HG03097 (cell line): ENCODE measurements around the gene ZFYVE21.

Experiments
- ATAC-seq: cut with Tn5 transposase; IDR thresholded peaks from one replicate; pipeline ENCODE4 v1.9.1; 2021; ENCODE audit not compliant: unreplicated experiment, low FRiP score

The ZFYVE21 gene

GRCh38 chr14:103691655-103692054, 24.0 kb upstream of the ZFYVE21 start:
- peak; percentile 54 for ATAC-seq

GRCh38 chr14:103692159-103692558, 23.5 kb upstream of the ZFYVE21 start:
- ATAC-seq = peak; percentile 22

- ATAC-seq = no peak
Measured at GRCh38 chr14:103692871-103693270, 22.7 kb upstream of the ZFYVE21 start.

- ATAC-seq = no peak
Measured at GRCh38 chr14:103693515-103693914, 22.1 kb upstream of the ZFYVE21 start.

GRCh38 chr14:103694572-103695026, 21.0 kb upstream of the ZFYVE21 start:
- ATAC-seq = no peak

- no peak for ATAC-seq
Measured at GRCh38 chr14:103695296-103696069, 20.1 kb upstream of the ZFYVE21 start.

GRCh38 chr14:103696070-103696402, 19.6 kb upstream of the ZFYVE21 start:
- no peak for ATAC-seq

GRCh38 chr14:103696466-103697071, 19.0 kb upstream of the ZFYVE21 start:
- no peak for ATAC-seq

GRCh38 chr14:103697206-103697602, 18.4 kb upstream of the ZFYVE21 start:
- ATAC-seq = no peak

- ATAC-seq = no peak
Measured at GRCh38 chr14:103697603-103698379, 17.8 kb upstream of the ZFYVE21 start.

- no peak for ATAC-seq
Measured at GRCh38 chr14:103698380-103699260, 17.0 kb upstream of the ZFYVE21 start.

GRCh38 chr14:103699261-103699661, 16.3 kb upstream of the ZFYVE21 start:
- no peak for ATAC-seq

GRCh38 chr14:103699901-103700752, 15.5 kb upstream of the ZFYVE21 start:
- ATAC-seq = no peak

- ATAC-seq = no peak
Measured at GRCh38 chr14:103700753-103701490, 14.7 kb upstream of the ZFYVE21 start.

- ATAC-seq = no peak
Measured at GRCh38 chr14:103702095-103702494, 13.5 kb upstream of the ZFYVE21 start.

- no peak for ATAC-seq
Measured at GRCh38 chr14:103702497-103703432, 12.8 kb upstream of the ZFYVE21 start.

GRCh38 chr14:103703433-103704385, 11.9 kb upstream of the ZFYVE21 start:
- ATAC-seq = no peak
